Endothelial cell of umbilical vein (primary cell): ENCODE results near the gene CNNM2. TPM values are rescaled to one million over a fixed set of nuclear protein-coding genes. Genes with fewer than 3 reads are reported as not detected.

ENCODE experiments used
- BruUV-seq: library from RNA; stranded (reverse); fragments of 400-500 nt; replicated peaks from 2 replicates; lab custom pipeline; 2021; lab: Mats Ljungman, UMichigan
- CTCF ChIA-PET: fragments of 300-600, 350-600 bp; sonication (Branson Sonifier 250); formaldehyde crosslinking; loops from one replicate; lab custom pipeline; 2021; ENCODE audit warnings: antibody characterized with exemption, inconsistent platforms; lab: Charles Lee
- POLR2A ChIA-PET: fragments of 300-600, 350-600 bp; sonication (Branson Sonifier 250); formaldehyde crosslinking; loops from one replicate; lab custom pipeline; 2021; ENCODE audit warnings: antibody characterized with exemption, inconsistent platforms; lab: Charles Lee
- DNase-seq: peaks from one replicate; pipeline ENCODE4 v3.0.0-alpha.2; 2011; ENCODE audit warnings: low read depth, low spot score
- FAIRE-seq: peaks from 2 replicates; lab custom pipeline; 2011; peaks lifted over from hg19 to GRCh38; lab: Jason Lieb, UNC
- H2AFZ ChIP-seq: 2 replicates; pipeline ENCODE4 v1.6.0; 2012; ENCODE audit warnings: low read depth, low read length, control low read depth, inconsistent platforms
- H3K27ac ChIP-seq: 2 replicates; pipeline ENCODE4 v1.5.1; 2011; ENCODE audit warnings: low read depth, mild to moderate bottlenecking, control low read depth, low read length, moderate library complexity; ENCODE audit not compliant: insufficient read depth
- H3K27me3 ChIP-seq, 2 experiments: 2 replicates each; pipeline versions ENCODE4 v1.6.0 to v1.6.1; 2011; ENCODE audit warnings: low read length in 2 of 2, mixed read lengths in 1 of 2; ENCODE audit not compliant: control insufficient read depth in 2 of 2, insufficient read depth in 2 of 2
- H3K36me3 ChIP-seq, 2 experiments: 2 replicates in 1 of 2; 3 replicates in 1 of 2; pipeline ENCODE4 v1.5.1; 2011; ENCODE audit warnings: low read length in 2 of 2, mild to moderate bottlenecking in 1 of 2, moderate library complexity in 1 of 2; ENCODE audit not compliant: control insufficient read depth in 2 of 2, insufficient read depth in 2 of 2; ENCODE audit errors: extremely low read depth in 1 of 2
- H3K4me1 ChIP-seq: 3 replicates; pipeline ENCODE4 v1.5.1; 2011; ENCODE audit warnings: mild to moderate bottlenecking, low read length; ENCODE audit not compliant: control insufficient read depth, insufficient read depth; ENCODE audit errors: extremely low read depth
- H3K4me2 ChIP-seq: 2 replicates; pipeline ENCODE4 v1.6.1; 2011; ENCODE audit warnings: low read length, control low read depth, mixed read lengths; ENCODE audit not compliant: insufficient read depth
- H3K4me3 ChIP-seq, 3 experiments: fragments of 200-600 bp in 1 of 3; sonication (generic), shearing (Covaris generic) in 1 of 3; replicated peaks in 1 of 3; 2 replicates each; pipeline ENCODE4 v1.5.1; 2011 to 2016; ENCODE audit warnings: control low read depth in 3 of 3, low read length in 3 of 3, mild to moderate bottlenecking in 2 of 3, inconsistent platforms in 1 of 3, low read depth in 1 of 3, moderate library complexity in 1 of 3; ENCODE audit not compliant: insufficient read depth in 1 of 3
- H3K79me2 ChIP-seq: 2 replicates; pipeline ENCODE4 v1.6.0; 2012; ENCODE audit warnings: low read length, inconsistent platforms; ENCODE audit not compliant: control insufficient read depth, insufficient read depth
- H3K9ac ChIP-seq: replicated peaks from 2 replicates; pipeline ENCODE3; 2011; ENCODE audit warnings: low read length, control low read depth; ENCODE audit not compliant: insufficient read depth; ENCODE audit errors: extremely low read depth
- H3K9me1 ChIP-seq: replicated peaks from 3 replicates; pipeline ENCODE4 v1.6.0; 2011; ENCODE audit warnings: mild to moderate bottlenecking, low read length; ENCODE audit not compliant: control insufficient read depth, insufficient read depth; ENCODE audit errors: extremely low read depth
- H3K9me3 ChIP-seq: replicated peaks from 2 replicates; pipeline ENCODE4 v1.5.1; 2012; ENCODE audit warnings: low read length, inconsistent platforms; ENCODE audit not compliant: control insufficient read depth, insufficient read depth
- H4K20me1 ChIP-seq: replicated peaks from 2 replicates; pipeline ENCODE3; 2011; ENCODE audit warnings: mild to moderate bottlenecking, low read length; ENCODE audit not compliant: control insufficient read depth, insufficient read depth; ENCODE audit errors: extremely low read depth
- CTCF ChIP-seq, 2 donors: IDR thresholded peaks; 1 replicate in 1 of 2; 2 replicates in 1 of 2; pipeline ENCODE4 v1.5.1; 2011; ENCODE audit warnings: low read length in 2 of 2, mild to moderate bottlenecking in 2 of 2, moderate library complexity in 2 of 2, control low read depth in 1 of 2, inconsistent platforms in 1 of 2, low read depth in 1 of 2; ENCODE audit not compliant: insufficient read depth in 1 of 2; ENCODE audit errors: extremely low read depth in 1 of 2
- EZH2 ChIP-seq: IDR thresholded peaks from 2 replicates; pipeline ENCODE4 v1.6.1; 2012; ENCODE audit warnings: borderline replicate concordance, low read depth, mild to moderate bottlenecking, moderate library complexity, low read length, inconsistent platforms; ENCODE audit not compliant: severe bottlenecking
- FOS ChIP-seq: IDR thresholded peaks from 2 replicates; pipeline ENCODE4 v1.6.1; 2011; ENCODE audit warnings: mild to moderate bottlenecking, low read length, moderate library complexity, borderline replicate concordance; ENCODE audit not compliant: insufficient read depth
- GATA2 ChIP-seq: IDR thresholded peaks from 2 replicates; pipeline ENCODE4 v1.7.0; 2011; ENCODE audit warnings: low read depth, mild to moderate bottlenecking, moderate library complexity, mixed read lengths, low read length; ENCODE audit not compliant: insufficient read length, insufficient read depth
- JUN ChIP-seq: IDR thresholded peaks from 2 replicates; pipeline ENCODE4 v1.6.1; 2011; ENCODE audit warnings: borderline replicate concordance, low read depth; ENCODE audit not compliant: insufficient read length, insufficient read depth
- MAX ChIP-seq: IDR thresholded peaks from 2 replicates; pipeline ENCODE4 v1.6.1; 2011; ENCODE audit not compliant: insufficient read depth, insufficient read length
- MYC ChIP-seq: IDR thresholded peaks from one replicate; pipeline ENCODE4 v1.6.1; 2011; ENCODE audit warnings: mild to moderate bottlenecking, low read depth, low read length
- POLR2A ChIP-seq: IDR thresholded peaks from 2 replicates; pipeline ENCODE4 v1.6.1; 2012; ENCODE audit warnings: low read depth, mild to moderate bottlenecking, control low read depth, low read length
- POLR2AphosphoS5 ChIP-seq: IDR thresholded peaks from 2 replicates; pipeline ENCODE4 v1.6.1; 2012; ENCODE audit warnings: low read depth, mild to moderate bottlenecking, control low read depth, low read length, moderate library complexity; ENCODE audit not compliant: insufficient read depth
- dilution Hi-C: fragments of 300-500 bp; cut with MboI; formaldehyde crosslinking; loops from one replicate; pipeline ENCODE4 v1.15.0; 2019; ENCODE audit warnings: low sequenced_read_pairs; ENCODE audit not compliant: extremely low pct_ligation_motif_present
- intact Hi-C: fragments of 100-400 bp; cut with micrococcal nuclease; formaldehyde crosslinking; loops from one replicate; pipeline ENCODE4 v1.10.0; 2022
- polyA plus RNA-seq, 4 experiments: library from polyadenylated mRNA; depleted of rRNA in 3 of 4; stranded (reverse) in 3 of 4; unstranded in 1 of 4; fragments of >200 nt; gene quantifications; 2 replicates each; pipeline versions ENCODE4 v1.2.1 to v1.2.3, GENCODE V29; 2011 to 2012; ENCODE audit warnings: missing spikeins in 1 of 4
- total RNA-seq: library from RNA; stranded (reverse); gene quantifications from 2 replicates; pipeline ENCODE4 v1.2.3, GENCODE V29; 2021

Gene CNNM2
- total and polyA plus RNA-seq, 2 donors (not counting 3 experiments of a cell fraction or from before 2014, with no cell fraction given), result 1.9 to 3.0 TPM

- H3K4me2 ChIP-seq, result no peak overlapping the region
- no TSS peak for BruUV-seq
- dilution Hi-C loops, result no loop called here
- no peaks in the 10 kb centered on the region for H3K9me3 ChIP-seq
- H3K79me2 ChIP-seq, result no peaks in the 10 kb centered on the region
- no peaks in the 10 kb centered on the region for H4K20me1 ChIP-seq
- H2AFZ ChIP-seq, result no peak overlapping the region
- H3K36me3 ChIP-seq, result no peaks in the 10 kb centered on the region
- no peaks in the 10 kb centered on the region for H3K4me1 ChIP-seq
- H3K27me3 ChIP-seq, result peaks cover 0 to 10% of the 10 kb centered on the region in 2 experiments
- no peak overlapping the region for H3K9ac ChIP-seq
- H3K27ac ChIP-seq, result no peak overlapping the region
- TF ChIP-seq GATA2 (no peak), POLR2AphosphoS5 (no peak), FOS (no peak), JUN (no peak), POLR2A (no peak)
- intact Hi-C loops, result no loop called here
- POLR2A ChIA-PET, result no interaction called here
- H3K4me3 ChIP-seq, result no peak overlapping the region
- CTCF ChIA-PET, result no interaction called here
- FAIRE-seq (no peak), DNase-seq (no peak)
- no peaks in the 10 kb centered on the region for H3K9me1 ChIP-seq
Measured at GRCh38 chr10:103047381-103047780, 129.3 kb downstream of the CNNM2 start.

- dilution Hi-C loops (no loop called here), intact Hi-C loops (no loop called here)
- H2AFZ ChIP-seq, result no peak overlapping the region
- no peaks in the 10 kb centered on the region for H4K20me1 ChIP-seq
- no peak overlapping the region for H3K9ac ChIP-seq
- TF ChIP-seq GATA2 (no peak), MAX (no peak), POLR2AphosphoS5 (no peak), FOS (no peak), EZH2 (no peak), CTCF (IDR thresholded peaks at IDR 0.05; ENCODE audit: extremely low read depth in 1 of 2, insufficient read depth in 1 of 2, low read depth in 1 of 2, low read length in 2 of 2) (no peak), MYC (no peak), JUN (no peak), POLR2A (no peak)
- POLR2A ChIA-PET, result no interaction called here
- H3K9me1 ChIP-seq, result no peaks in the 10 kb centered on the region
- H3K79me2 ChIP-seq, result no peaks in the 10 kb centered on the region
- CTCF ChIA-PET, result no interaction called here
- no peaks in the 10 kb centered on the region for H3K36me3 ChIP-seq
- no peak overlapping the region for H3K4me2 ChIP-seq
- no peaks in the 10 kb centered on the region for H3K9me3 ChIP-seq
- FAIRE-seq (no peak), DNase-seq (no peak)
- no peak overlapping the region for H3K4me3 ChIP-seq
- no peak overlapping the region for H3K27ac ChIP-seq
- peaks cover 0 to 10% of the 10 kb centered on the region in 2 experiments for H3K27me3 ChIP-seq
- H3K4me1 ChIP-seq, result no peaks in the 10 kb centered on the region
- no TSS peak for BruUV-seq
Measured at GRCh38 chr10:103049237-103049636, 131.1 kb downstream of the CNNM2 start.
